GM08714 (cell line): ENCODE results near the gene FBXO11.
"Not testable (repeated sequence)": the region's sequence is repeated elsewhere in the genome, so short reads cannot be mapped to it uniquely, and the experiment has no call there.

Experiments
- H3K4me3 ChIP-seq: fragments of 200-500 bp; sonication (Bioruptor generic); 2 replicates; pipeline ENCODE4 v1.5.1; 2014; ENCODE audit warnings: mild to moderate bottlenecking, low read length, inconsistent platforms
- ZNF274 ChIP-seq: IDR thresholded peaks from 2 replicates; pipeline ENCODE4 v1.6.1; 2012; ENCODE audit warnings: mild to moderate bottlenecking, low read depth, low read length

FBXO11 gene

DNA sequence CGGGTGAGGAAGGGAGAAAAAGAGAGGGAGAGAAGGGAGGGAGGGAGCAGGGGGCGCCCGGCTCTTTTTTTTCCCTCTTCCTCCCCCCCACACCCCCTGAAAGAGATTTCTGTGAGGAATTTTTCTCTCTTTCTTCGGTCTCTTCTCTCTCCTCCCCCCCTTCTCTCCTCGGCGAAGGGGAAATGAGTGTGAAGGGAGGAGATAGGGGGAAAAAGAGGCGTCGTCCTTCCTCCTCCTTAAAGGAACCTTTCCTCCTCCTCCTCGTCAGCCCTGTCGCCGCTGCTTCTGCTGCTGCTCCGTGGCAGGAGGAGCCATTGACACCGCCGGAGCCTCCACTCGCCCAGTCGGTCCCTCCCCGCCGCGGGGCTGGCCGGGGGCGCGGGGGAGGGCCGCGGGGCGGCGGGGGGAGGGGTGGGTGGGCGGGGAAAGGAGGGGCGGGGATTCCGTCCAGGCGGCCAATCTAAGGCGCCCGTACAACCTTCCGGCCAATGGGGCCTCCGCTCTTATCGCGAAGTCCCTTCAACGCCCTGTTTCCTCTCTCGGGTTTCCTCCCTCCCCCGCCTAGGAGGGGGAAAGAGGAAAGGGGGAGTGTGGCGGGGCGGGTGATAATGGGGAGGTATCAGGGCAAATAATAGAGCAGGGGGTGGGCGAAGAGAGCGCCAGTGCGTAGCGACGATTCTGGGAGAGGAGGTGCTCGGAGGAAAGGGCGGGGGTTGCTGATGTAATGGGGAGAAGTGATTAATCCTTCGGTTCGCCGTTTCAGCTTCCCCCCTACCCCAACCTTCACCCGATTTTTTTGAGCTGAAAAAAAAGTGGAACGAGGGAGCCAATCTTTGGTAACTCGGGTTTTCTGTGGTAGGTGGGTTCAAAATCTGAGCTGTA lies at the start of gene FBXO11:
FBXO11 (minus strand) TSS at position 342 of the 882 bp plus-strand sequence. CDS start 778 bp downstream, outside the sequence.
- TF ChIP-seq ZNF274 = no peak
- peak within 1 kb of the TSS; percentile 86 for H3K4me3 ChIP-seq

DNA sequence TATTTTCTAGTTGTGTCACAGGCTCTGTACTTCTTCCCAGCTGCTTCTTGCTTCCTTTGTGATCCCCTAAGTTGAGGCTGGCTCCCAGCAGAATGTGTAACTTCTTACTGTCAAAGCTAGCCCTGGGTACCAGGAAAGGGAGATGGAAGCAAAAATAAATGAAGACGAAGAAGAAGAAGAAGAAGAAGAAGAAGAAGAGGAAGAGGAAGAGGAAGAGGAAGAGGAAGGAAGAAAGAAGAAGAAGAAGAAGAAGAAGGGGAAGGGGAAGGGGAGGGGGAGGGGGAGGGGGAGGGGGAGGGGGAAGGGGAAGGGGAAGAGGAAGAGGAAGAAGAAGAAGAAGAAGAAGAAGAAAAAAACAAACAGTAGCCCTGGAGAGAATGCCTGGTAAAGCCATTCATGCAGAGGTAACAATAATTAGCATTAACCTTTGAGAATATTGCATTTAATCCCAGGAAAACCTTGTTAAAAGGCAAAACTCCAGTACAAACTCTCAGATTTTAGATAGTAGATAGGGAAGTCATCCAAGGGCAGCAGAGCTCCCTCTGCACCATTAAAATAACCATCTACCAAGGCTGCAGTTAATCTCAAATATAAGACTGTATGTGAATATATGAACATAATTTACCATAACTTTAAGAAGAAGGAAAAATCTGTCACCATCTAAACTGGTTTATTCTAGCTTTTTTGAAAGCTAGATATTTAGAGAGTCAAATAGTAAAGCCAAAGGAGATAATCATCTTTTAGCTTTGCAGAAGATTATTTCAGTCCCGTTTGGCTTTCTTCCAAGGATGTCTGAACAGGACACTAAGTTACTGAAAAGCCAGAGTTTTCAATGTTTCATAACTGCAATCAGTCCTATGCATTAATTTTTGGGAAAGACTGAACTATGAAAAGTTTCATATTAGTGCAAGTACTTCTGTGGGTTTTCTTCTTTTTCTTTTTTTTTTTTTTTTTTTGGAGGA lies 44.3 kb upstream of the FBXO11 start:
- TF ChIP-seq ZNF274 = no peak
- H3K4me3 ChIP-seq = no peak overlapping the region

DNA sequence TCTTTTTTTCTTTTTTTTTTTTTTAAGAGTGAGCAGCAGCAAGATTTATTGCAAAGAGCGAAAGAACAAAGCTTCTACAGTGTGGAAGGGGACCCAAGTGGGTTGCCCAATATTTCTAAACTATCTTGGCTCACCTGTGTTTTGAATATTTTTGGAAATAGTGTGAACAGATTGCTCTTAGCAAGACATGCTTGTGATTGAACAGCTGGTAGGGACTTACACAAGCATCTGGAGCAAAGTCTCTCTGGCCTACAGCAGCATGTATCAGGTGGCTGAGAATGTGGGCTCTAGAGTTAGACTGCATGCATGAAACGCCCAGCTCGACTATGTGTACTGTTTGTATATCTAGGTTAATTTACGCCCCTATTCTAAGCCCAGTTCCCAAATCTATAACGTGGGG lies 40.3 kb upstream of the FBXO11 start:
- H3K4me3 ChIP-seq = no peak overlapping the region
- no peak for TF ChIP-seq ZNF274

DNA sequence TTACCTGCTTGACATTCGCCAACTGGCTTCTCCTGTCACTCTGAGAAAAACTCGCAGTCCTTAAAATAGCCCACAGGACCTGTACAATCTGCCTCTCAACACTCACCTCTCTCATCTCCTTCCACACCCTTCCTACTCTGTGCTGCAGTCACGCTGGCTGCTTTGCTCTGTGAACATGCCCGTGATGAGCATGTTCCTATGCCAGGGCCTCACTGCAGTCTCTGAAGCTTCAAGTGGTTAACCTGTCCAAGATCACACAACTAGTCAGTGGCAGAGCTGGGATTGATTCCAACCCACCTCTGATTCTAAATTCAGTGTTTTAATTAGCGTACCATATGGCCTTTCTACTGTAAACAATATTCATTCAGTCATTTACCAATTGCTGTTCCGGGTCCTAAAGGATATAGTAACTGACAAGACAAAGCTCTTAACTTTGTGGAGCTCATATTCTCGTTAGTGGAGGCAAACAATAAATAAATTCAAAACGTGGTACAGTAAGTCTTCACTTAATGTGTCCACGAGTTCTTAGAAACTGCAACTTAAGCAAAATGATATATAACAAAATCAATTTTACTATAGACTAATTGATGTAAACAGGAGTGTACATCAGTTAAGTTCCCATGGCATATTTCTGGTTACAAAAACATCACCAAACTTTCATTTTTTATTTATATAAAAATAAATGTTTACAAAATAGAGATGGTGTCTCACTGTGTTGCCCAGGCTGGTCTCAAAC lies 38.9 kb upstream of the FBXO11 start:
- TF ChIP-seq ZNF274 = no peak

DNA sequence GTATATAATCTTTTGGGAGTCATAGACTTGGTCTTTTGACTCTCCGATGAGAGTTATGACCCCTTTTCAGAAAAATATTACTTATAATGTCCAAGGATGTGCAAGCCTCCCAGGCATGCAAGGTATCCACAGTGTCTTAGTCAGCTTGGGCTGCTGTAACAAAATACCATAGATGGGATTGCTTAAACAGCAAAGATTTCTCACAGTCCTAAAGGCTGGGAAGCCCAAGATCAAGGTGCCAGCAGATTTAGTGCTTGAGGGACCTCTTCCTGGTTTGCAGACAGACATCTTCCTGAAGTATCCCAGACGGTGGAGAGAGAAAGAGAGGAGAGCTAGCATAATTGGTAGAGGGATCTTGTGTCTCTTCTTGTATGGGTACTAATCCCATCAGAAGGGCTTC lies 35.6 kb upstream of the FBXO11 start:
- TF ChIP-seq ZNF274 = no peak

More for the DNA sequence above, 38.9 kb upstream of the FBXO11 start:
- no peak overlapping the region for H3K4me3 ChIP-seq

DNA sequence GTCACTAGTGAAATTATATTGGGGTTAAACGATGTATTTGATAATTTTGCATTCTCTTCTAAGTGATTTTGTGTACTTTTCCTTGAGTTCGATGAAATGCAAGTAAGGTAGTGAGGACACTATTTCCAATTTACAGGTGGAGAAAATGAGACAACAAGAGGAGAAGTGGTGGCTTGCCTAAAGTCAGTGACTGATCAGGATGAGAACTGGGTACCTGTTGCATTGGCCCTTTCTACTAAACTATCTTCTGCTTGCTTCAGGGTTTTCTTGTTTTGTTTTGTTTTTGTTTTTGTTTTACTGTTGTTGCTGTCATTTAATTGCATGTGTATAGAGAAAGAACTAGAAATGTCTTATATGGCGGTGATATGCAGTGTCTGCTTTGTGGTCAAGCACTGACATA lies 31.4 kb upstream of the FBXO11 start:
- no peak overlapping the region for H3K4me3 ChIP-seq
- TF ChIP-seq ZNF274 = no peak

More for the DNA sequence above, 35.6 kb upstream of the FBXO11 start:
- no peak overlapping the region for H3K4me3 ChIP-seq

DNA sequence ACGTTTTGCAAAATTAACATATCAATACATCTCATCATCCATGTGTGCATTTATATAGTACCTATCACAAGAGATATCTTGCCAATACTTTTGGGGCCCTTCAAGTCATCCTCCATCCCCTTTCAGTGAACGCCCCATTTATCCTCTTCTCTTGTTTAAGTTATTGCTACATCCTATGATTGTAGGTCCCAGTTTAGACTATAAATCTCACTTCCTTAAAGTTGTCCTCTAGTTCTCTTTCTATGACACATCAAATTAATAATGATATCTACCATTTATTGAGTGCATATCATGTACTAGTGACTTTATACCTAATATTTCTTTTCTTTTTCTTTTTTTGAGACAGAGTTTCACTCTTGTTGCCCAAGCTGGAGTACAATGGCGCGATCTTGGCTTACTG lies 28.8 kb upstream of the FBXO11 start:
- H3K4me3 ChIP-seq = no peak overlapping the region
- no peak for TF ChIP-seq ZNF274

DNA sequence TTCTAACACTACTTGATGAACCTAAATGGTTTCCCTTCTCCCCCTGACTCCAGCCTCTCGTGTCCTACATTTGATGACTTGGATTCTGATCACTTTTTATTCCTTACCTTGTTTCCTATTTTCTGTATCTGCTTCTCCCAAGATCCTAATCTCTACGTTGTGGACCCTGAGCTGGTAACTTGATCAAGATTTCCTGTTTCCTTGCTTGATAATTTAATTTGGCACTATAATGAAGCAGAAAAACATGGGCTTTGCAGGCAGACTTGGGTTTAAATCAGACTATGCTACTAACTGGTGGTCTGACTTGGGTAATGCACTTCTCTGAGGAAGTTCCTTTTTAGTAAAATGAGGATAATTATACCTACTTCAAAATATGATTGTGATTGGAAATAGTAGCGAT lies 11.7 kb upstream of the FBXO11 start:
- no peak for TF ChIP-seq ZNF274
- H3K4me3 ChIP-seq = no peak overlapping the region

DNA sequence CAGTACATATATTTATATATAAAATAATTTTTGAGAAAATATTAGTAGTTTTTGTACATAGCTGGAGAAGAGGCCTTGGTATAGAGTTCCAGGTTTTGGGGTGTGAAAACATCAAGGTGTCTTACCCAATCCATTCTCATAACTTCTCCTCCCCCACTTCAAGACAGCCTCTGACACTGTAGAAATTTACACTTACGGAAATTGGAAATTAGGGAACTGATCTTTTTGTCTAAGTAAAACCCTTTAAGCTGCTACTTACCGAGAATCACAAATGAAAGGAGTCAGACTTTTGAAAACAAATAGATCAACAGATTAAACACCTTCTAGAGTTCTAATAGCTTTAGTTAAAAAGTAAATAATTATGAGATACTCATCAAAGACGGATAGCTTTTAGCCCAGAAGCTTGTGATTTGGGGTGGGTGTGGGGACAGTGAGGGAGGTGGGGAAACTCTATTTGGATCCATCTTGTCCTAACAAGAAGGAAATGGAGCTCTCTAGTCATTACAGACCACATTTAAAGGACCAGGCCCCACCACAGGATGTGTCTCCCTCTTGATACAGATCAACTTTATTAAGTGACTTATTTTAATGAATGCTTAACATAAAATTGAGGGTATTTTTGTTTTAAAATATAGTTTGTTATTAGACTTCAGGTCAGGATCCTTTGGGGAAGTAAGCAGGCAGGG lies 11.1 kb upstream of the FBXO11 start:
- no peak for TF ChIP-seq ZNF274
- no peak overlapping the region for H3K4me3 ChIP-seq

DNA sequence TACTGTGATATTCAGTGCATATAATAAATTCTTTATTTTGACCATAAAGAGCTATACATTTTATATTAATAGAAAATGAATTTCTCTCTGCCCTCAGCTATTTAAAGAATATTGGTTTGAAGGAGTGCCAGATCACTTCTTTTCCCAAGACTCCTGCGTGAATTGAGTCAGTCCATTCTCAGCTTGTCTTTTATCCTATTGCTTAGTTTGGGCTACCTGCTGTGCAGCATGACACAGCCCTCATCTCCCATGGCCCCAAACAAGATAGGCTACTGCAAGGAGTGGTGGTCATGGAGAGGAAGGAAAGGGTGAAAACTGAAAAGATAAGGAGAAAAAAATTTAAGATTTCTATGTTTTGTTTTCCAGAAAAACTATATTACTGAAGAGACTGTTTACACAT lies 10.1 kb upstream of the FBXO11 start:
- no peak for TF ChIP-seq ZNF274
- H3K4me3 ChIP-seq = no peak overlapping the region

DNA sequence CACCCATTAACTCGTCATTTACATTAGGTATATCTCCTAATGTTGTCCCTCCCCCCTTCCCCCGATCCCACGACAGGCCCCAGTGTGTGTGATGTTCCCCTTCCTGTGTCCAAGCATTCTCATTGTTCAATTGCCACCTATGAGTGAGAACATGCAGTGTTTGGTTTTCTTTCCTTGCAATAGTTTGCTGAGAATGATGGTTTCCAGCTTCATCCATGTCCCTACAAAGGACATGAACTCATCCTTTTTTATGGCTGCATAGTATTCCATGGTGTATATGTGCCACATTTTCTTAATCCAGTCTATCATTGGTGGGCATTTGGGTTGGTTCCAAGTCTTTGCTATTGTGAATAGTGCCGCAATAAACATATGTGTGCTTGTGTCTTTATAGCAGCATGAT lies 4.4 kb upstream of the FBXO11 start:
- not testable (repeated sequence) for H3K4me3 ChIP-seq

DNA sequence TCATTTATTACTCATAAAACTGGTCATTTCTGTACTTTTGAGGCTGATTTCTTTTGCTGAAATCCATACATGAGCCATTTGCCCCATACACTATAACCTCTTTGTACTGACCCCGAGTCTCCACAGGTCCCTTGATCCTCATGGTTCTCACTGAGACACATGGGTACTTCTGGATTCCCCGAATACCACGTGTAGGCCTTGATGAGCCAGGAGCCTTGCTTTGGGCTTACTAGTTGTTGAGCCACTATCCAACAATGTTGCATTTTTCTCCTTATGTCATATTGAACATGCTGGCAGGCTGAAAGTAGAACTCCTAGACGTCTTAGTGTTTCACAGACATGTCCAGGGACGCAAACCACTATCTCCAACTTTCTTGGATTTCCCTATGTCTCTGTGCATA lies 2.4 kb upstream of the FBXO11 start:
- no peak for TF ChIP-seq ZNF274
- no peak overlapping the region for H3K4me3 ChIP-seq

DNA sequence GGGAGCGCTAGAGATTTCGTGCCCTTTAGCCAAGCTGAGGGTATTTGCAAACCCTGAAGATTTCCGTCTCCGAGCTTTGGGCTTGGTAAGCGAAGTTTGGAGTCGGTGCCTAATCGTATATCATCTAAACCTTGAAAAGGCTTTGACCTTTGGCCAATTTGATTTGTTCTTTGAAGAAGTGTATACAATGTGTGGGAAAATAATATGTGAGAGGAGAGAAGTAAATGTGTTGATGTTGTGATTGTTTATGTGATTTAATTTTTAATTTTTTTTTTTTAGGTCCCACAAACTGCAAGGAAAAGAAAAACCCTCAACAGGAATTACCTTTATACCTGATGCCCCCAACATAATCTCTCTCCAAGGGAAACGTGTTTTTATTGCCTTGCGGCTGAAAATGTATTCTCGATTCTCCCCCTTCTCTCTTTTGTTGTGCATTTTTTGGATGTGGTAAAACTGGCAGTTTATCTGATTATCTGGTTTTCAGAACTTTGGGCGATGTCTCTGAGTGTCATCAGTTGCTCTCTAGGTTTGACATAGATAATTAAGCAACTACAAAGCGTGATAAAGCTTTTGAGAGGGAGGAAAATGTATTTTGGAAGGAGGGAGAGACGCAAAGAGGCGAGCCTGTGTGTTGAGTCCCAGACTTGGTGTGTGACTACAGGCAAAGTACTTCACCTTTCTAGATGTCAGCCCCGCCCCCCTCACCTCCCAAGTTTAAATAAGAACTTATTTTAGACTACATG lies 912 bp upstream of the FBXO11 start:
- no peak for TF ChIP-seq ZNF274

More for the DNA sequence above, 912 bp upstream of the FBXO11 start:
- peak overlapping the region; percentile 86 for H3K4me3 ChIP-seq
